Prostate gland (tissue), 2 donors: Measurements from ENCODE around the gene RCN1.

Experiments
- CTCF ChIP-seq, 4 experiments: fragments of 200-600 bp in 2 of 4; fragments of 450-650 bp in 2 of 4; sonication (generic) in 2 of 4; IDR thresholded peaks; 1 replicate in 3 of 4; 2 replicates in 1 of 4; pipeline ENCODE4 v1.5.1; 2016 to 2019; ENCODE audit warnings: antibody characterized with exemption in 4 of 4, mild to moderate bottlenecking in 2 of 4, moderate library complexity in 2 of 4
- POLR2A ChIP-seq: fragments of 450-650 bp; IDR thresholded peaks from one replicate; pipeline ENCODE4 v1.6.1; 2016; ENCODE audit warnings: antibody characterized with exemption, mild to moderate bottlenecking
- POLR2AphosphoS5 ChIP-seq: sonication (generic); formaldehyde crosslinking; IDR thresholded peaks from one replicate; pipeline ENCODE4 v1.6.1; 2017; ENCODE audit warnings: antibody characterized with exemption

- TF ChIP-seq CTCF (IDR thresholded peaks at IDR 0.05) (no peak), POLR2A (no peak), POLR2AphosphoS5 (no peak)
Observed at GRCh38 chr11:32148895-32149294, 58.0 kb downstream of the RCN1 start.
